ENCODE results near the gene MEI1.
"Not testable (repeated sequence)": the region's sequence is repeated elsewhere in the genome, so short reads cannot be mapped to it uniquely, and the experiment has no call there.

MEI1 gene

DNA sequence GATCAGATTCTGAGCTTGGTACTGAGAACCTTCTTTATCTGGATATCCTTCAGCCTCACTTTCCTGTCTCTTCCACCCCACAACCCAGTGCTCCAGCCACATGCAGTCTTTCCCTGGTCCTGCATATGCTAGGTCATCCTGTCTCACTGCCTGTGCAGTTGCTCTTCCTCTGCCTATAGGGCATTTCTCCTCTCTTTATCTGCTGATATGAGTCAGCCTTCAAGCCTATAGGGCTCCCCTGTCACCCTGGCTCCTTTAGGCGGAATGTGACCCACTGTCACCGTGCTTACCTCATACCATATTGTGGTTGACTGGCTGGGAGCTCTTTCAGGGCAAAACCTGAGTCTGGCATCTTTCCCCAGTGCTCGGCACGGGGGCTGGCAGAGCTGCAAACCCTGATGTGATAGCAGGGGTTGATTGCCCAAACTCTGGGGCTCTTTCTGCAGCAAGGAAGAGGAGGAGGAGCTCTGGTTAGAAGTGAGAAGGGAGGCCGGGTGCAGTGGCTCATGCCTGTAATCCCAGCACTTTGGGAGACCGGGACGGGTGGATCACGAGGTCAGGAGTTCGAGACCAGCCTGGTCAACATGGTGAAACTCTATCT, 26.3 kb downstream of the MEI1 start:
- TF ChIP-seq, protein P1, sequence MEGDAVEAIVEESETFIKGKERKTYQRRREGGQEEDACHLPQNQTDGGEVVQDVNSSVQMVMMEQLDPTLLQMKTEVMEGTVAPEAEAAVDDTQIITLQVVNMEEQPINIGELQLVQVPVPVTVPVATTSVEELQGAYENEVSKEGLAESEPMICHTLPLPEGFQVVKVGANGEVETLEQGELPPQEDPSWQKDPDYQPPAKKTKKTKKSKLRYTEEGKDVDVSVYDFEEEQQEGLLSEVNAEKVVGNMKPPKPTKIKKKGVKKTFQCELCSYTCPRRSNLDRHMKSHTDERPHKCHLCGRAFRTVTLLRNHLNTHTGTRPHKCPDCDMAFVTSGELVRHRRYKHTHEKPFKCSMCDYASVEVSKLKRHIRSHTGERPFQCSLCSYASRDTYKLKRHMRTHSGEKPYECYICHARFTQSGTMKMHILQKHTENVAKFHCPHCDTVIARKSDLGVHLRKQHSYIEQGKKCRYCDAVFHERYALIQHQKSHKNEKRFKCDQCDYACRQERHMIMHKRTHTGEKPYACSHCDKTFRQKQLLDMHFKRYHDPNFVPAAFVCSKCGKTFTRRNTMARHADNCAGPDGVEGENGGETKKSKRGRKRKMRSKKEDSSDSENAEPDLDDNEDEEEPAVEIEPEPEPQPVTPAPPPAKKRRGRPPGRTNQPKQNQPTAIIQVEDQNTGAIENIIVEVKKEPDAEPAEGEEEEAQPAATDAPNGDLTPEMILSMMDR (conservative IDR thresholded peaks at IDR 0.05) = no peak

DNA sequence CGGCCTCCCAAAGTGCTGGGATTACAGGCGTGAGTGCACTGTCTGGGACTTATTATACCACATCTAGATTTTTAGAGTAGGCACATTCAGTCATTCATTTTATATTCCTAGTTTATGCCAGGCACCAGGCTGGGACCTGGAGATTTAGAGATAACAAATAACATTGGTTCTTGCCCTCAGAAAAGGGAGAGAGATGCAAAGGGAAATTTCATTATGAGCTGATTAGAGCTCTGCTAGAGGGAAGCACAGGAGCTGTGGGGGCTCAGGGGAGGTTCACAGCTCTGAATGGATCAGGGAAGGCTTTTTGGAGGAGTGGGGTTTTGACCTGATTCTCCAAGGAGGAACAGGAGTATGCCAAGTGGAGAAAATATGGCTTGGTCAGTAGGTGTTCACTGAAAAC, 32.3 kb downstream of the MEI1 start:
- TF ChIP-seq, protein P1 (conservative IDR thresholded peaks at IDR 0.05) = no peak
- no peak overlapping the region for H3K27ac ChIP-seq

More for the DNA sequence above, 26.3 kb downstream of the MEI1 start:
- H3K27ac ChIP-seq = no peak overlapping the region

DNA sequence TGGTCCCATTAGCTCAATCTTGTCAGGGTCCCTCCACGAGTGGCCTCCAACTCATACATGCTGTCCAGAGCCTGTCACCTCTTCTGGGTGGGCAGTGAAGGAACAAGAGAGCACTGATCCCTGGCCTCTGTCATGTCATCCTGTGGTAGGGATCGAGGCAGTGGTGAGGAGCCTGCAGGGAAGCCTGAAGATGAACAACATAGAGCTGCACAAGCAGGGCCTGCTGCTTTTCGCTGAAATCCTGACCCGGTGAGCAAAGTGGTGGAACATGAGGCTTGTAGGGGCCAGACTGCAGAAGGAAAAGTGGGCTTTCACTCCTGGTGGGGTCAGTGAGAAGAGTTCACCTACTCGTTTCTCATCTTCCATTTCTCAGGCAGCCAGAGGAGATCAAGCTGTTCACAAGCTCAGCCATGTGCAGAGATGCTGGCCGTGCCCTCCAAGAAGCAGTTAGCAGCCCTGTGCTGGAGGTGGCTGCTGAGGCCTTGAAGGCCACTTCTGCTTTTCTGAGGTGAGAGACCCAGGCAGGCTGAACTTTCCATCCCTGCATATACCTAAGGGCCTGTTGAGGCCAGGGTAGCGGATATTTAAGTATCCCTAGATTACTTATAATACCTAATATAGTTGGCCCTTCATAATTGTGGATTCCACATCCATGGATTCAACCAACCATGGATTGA, 32.9 kb downstream of the MEI1 start:
- TF ChIP-seq, protein P1 (conservative IDR thresholded peaks at IDR 0.05) = no peak
- no peak overlapping the region for H3K27ac ChIP-seq

DNA sequence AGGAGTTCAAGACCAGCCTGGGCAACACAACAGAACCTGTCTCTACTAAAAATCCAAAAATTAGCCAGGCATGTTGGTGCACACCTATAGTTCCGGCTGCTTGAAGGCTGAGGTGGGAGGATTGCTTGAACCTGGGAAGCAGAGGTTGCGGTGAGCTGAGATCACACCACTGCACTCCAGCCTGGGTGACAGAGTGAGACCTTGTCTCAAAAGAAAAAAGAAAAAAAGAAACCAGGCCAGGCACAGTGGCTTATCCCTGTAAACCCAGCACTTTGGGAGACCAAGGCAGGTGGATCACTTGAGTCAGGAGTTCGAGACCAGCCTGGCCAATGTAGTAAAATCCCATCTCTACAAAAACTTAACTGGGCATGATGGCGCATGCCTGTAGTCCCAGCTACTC, 33.9 kb downstream of the MEI1 start:
- H3K27ac ChIP-seq = not testable (repeated sequence)

DNA sequence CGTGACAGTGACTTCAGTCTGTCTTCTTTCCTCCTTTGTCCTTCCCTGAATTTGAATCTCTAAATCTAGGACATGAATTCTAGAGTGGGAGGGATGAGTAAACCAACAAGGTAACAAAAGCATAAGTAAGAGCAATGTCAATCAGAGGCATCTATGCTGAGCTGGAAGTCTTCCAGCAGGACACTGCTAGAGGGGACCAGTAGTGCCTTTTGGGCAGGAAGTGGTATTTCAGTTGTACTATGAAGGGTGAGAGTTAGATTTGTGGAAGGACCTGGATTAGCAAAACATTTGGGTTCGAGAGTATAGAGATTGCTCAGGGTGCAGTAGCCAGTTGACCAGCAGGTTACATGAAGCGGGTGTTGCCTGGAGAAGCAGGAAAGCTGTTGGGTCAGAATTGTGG, 40.3 kb downstream of the MEI1 start:
- TF ChIP-seq, protein P1 (conservative IDR thresholded peaks at IDR 0.05) = no peak
- H3K27ac ChIP-seq = no peak overlapping the region

DNA sequence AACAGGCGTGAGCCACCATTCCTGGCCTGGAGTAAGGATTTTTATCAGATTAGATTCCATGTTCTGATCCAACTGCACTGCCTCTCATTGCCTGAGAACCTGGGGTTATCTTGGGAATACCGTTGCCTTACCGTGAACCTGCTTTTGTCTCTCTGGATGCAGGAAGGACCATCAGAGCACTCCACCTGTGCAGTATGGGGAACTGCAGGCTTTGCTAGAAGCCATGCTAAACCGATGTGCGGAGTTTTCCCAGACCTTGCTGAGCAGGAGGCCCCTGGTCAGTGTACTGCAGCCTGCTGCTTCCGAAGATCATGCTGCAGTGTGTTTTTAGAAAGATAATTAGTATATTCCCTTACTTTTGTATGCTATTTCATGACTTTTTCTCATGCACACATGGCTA, 43.6 kb downstream of the MEI1 start:
- no peak overlapping the region for H3K27ac ChIP-seq
- TF ChIP-seq, protein P1 (conservative IDR thresholded peaks at IDR 0.05) = no peak

DNA sequence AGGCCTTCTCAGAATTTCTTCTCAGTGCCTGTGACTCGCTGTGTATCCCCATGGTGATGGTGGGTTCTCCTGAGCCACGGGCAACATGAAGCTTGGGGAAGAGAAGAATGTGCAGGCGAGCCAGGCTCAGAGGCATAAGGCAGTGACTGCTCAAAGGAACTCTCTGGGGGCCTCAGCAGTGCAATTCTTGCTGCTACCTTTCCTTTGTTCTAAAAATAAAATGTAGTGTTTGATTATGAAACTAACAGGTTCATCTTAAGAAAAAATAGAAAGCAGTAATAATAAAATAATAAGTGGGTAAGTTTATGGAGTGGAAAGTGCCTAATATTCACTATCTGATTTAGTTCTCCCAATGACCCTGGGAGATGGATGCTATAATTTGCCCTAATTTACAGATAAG, 46.7 kb downstream of the MEI1 start:
- H3K27ac ChIP-seq = no peak overlapping the region
- TF ChIP-seq, protein P1 (conservative IDR thresholded peaks at IDR 0.05) = no peak

Measured in VCaP (cell line).